Hepatocyte (in vitro differentiated cells): ENCODE measurements around the gene PGGHG. TPM values are rescaled to one million over a fixed set of nuclear protein-coding genes. Genes with fewer than 3 reads are reported as not detected.

Source experiments
- DNase-seq: peaks from one replicate; pipeline ENCODE4 v3.0.0-alpha.2; 2016; ENCODE audit warnings: low spot score
- H2AFZ ChIP-seq: fragments of 200-600 bp; sonication (generic); 2 replicates; pipeline ENCODE4 v1.6.0; 2016; ENCODE audit warnings: antibody characterized with exemption, mild to moderate bottlenecking
- H3K27ac ChIP-seq: fragments of 200-600 bp; sonication (generic); 2 replicates; pipeline ENCODE4 v1.5.1; 2016; ENCODE audit warnings: mild to moderate bottlenecking
- H3K27me3 ChIP-seq: fragments of 200-600 bp; sonication (generic); 2 replicates; pipeline ENCODE4 v1.6.1; 2016
- H3K36me3 ChIP-seq: fragments of 200-600 bp; sonication (generic); replicated peaks from 2 replicates; pipeline ENCODE4 v1.5.1; 2016; ENCODE audit warnings: low read depth; ENCODE audit not compliant: insufficient read depth
- H3K4me1 ChIP-seq: fragments of 200-600 bp; sonication (generic); 2 replicates; pipeline ENCODE4 v1.5.1; 2016; ENCODE audit warnings: mild to moderate bottlenecking, moderate library complexity; ENCODE audit not compliant: insufficient read depth
- H3K4me2 ChIP-seq: fragments of 200-600 bp; sonication (generic); 2 replicates; pipeline ENCODE4 v1.6.0; 2016
- H3K4me3 ChIP-seq: fragments of 200-600 bp; sonication (generic); 2 replicates; pipeline ENCODE4 v1.5.1; 2016; ENCODE audit warnings: mild to moderate bottlenecking
- H3K79me2 ChIP-seq: fragments of 200-600 bp; sonication (generic); 2 replicates; pipeline ENCODE4 v1.6.0; 2017; ENCODE audit warnings: mild to moderate bottlenecking
- H3K9me2 ChIP-seq: fragments of 200-600 bp; sonication (generic); replicated peaks from 2 replicates; pipeline ENCODE4 v1.6.0; 2017; ENCODE audit warnings: mild to moderate bottlenecking; ENCODE audit not compliant: insufficient read depth
- H3K9me3 ChIP-seq: fragments of 200-600 bp; sonication (generic); 2 replicates; pipeline ENCODE4 v1.5.1; 2016; ENCODE audit warnings: low read depth, mild to moderate bottlenecking
- H4K20me1 ChIP-seq: fragments of 200-600 bp; sonication (generic); 2 replicates; pipeline ENCODE4 v1.6.0; 2016; ENCODE audit warnings: mild to moderate bottlenecking; ENCODE audit not compliant: insufficient read depth, poor library complexity, severe bottlenecking
- CTCF ChIP-seq: fragments of 200-600 bp; sonication (generic); IDR thresholded peaks from 2 replicates; pipeline ENCODE4 v1.5.1; 2016; ENCODE audit warnings: antibody characterized with exemption, mild to moderate bottlenecking; ENCODE audit not compliant: poor library complexity
- EZH2 ChIP-seq: fragments of 200-600 bp; sonication (generic); IDR thresholded peaks from 2 replicates; pipeline ENCODE4 v1.6.1; 2016; ENCODE audit warnings: antibody characterized with exemption, mild to moderate bottlenecking, borderline replicate concordance
- EZH2phosphoT487 ChIP-seq: fragments of 200-600 bp; sonication (generic); IDR thresholded peaks from one replicate; pipeline ENCODE4 v1.6.1; 2018; ENCODE audit warnings: antibody characterized with exemption, mild to moderate bottlenecking, low read depth, moderate library complexity; ENCODE audit not compliant: unreplicated experiment, severe bottlenecking
- WGBS: methylation state at CpG from one replicate; pipeline ENCODE4 v1.1.6; 2016; ENCODE audit warnings: low lambda C conversion rate; ENCODE audit errors: missing lambda C conversion rate; 5-methylcytosine and 5-hydroxymethylcytosine counted together
- polyA plus RNA-seq: library from polyadenylated mRNA; unstranded; fragments of >200 nt; fragmentation: Nextera tagmentation; extraction: Ambion mirVana; gene quantifications from 2 replicates; pipeline ENCODE4 v1.2.1, GENCODE V29; 2016
- total RNA-seq: library from RNA; depleted of rRNA; stranded (reverse); fragments of >200 nt; gene quantifications from 2 replicates; pipeline ENCODE4 v1.2.3, GENCODE V29; 2014

PGGHG gene
- total and polyA plus RNA-seq, 2 experiments from 2014 or later, result 19.2 to 27.9 TPM

GRCh38 chr11:278001-278951 is 10.7 kb upstream of the PGGHG start, which contains the start of gene NLRP6:
NLRP6 (plus strand) TSS chr11:278407; CDS start chr11:278570, 163 bp downstream.
- Histone ChIP-seq H3K4me1 (no peaks in the 10 kb centered on the region), H3K9me3 (no peaks in the 10 kb centered on the region), H3K4me2 (no peak within 1 kb of the TSS), H3K79me2 (no peaks in the 10 kb centered on the region), H3K36me3 (no peaks in the 10 kb centered on the region), H4K20me1 (no peaks in the 10 kb centered on the region), H2AFZ (no peak within 1 kb of the TSS), H3K4me3 (no peak within 1 kb of the TSS), H3K27ac (no peak within 1 kb of the TSS), H3K27me3 (no peaks in the 10 kb centered on the region), H3K9me2 (no peaks in the 10 kb centered on the region)
- 91% methylated on average over 21 of the region's 21 CpGs for WGBS
- no peak for TF ChIP-seq EZH2phosphoT487
- TF ChIP-seq EZH2, result no peak
- no peak for TF ChIP-seq CTCF
- no peak for DNase-seq

GRCh38 chr11:279040-279965 is 9.6 kb upstream of the PGGHG start:
- Histone ChIP-seq H3K27ac (no peak overlapping the region), H3K4me1 (no peaks in the 10 kb centered on the region), H4K20me1 (no peaks in the 10 kb centered on the region), H3K79me2 (no peaks in the 10 kb centered on the region), H3K4me3 (no peak overlapping the region), H3K27me3 (no peaks in the 10 kb centered on the region), H3K9me3 (no peaks in the 10 kb centered on the region), H3K4me2 (no peak overlapping the region), H3K9me2 (no peaks in the 10 kb centered on the region), H3K36me3 (no peaks in the 10 kb centered on the region), H2AFZ (no peak overlapping the region)
- 90% methylated on average over 76 of the region's 97 CpGs for WGBS
- no peak for TF ChIP-seq EZH2
- TF ChIP-seq CTCF, result no peak
- no peak for TF ChIP-seq EZH2phosphoT487
- DNase-seq, result no peak

- no peak for DNase-seq
- no peak overlapping the region for H3K4me2 ChIP-seq
- no peaks in the 10 kb centered on the region for H4K20me1 ChIP-seq
- no peaks in the 10 kb centered on the region for H3K9me3 ChIP-seq
- no peaks in the 10 kb centered on the region for H3K79me2 ChIP-seq
- H2AFZ ChIP-seq, result no peak overlapping the region
- no peaks in the 10 kb centered on the region for H3K9me2 ChIP-seq
- no peak overlapping the region for H3K4me3 ChIP-seq
- no peaks in the 10 kb centered on the region for H3K4me1 ChIP-seq
- TF ChIP-seq EZH2phosphoT487 (no peak), CTCF (no peak), EZH2 (no peak)
- H3K36me3 ChIP-seq, result no peaks in the 10 kb centered on the region
- no peak overlapping the region for H3K27ac ChIP-seq
- no peaks in the 10 kb centered on the region for H3K27me3 ChIP-seq
- 65% methylated on average over 73 of the region's 85 CpGs for WGBS
These were observed 8.8 kb upstream of the PGGHG start for GRCh38 chr11:279966-280705.
